SK-N-SH (cell line): Measurements from ENCODE around the gene FAM20C.

Source experiments
- EP300 ChIP-seq, 2 experiments: IDR thresholded peaks; 2 replicates each; pipeline versions ENCODE4 v1.4.0 to v1.6.1; 2012; ENCODE audit warnings: borderline replicate concordance in 1 of 2, low read depth in 1 of 2, low read length in 1 of 2
- JUND ChIP-seq: IDR thresholded peaks from 2 replicates; pipeline ENCODE4 v1.4.0; 2012
- MAX ChIP-seq: IDR thresholded peaks from 2 replicates; pipeline ENCODE4 v1.4.0; 2012; ENCODE audit warnings: low read depth
- MXI1 ChIP-seq: IDR thresholded peaks from 2 replicates; pipeline ENCODE4 v1.6.1; 2012; ENCODE audit warnings: mild to moderate bottlenecking, low read depth, low read length, improper control_type of control experiment
- POLR2AphosphoS5 ChIP-seq: IDR thresholded peaks from 2 replicates; pipeline ENCODE4 v1.6.1; 2012; ENCODE audit warnings: low read depth, low read length
- RAD21 ChIP-seq: IDR thresholded peaks from 2 replicates; pipeline ENCODE4 v1.6.1; 2012; ENCODE audit warnings: mild to moderate bottlenecking, low read length
- USF1 ChIP-seq: IDR thresholded peaks from 2 replicates; pipeline ENCODE4 v1.4.0; 2012; ENCODE audit warnings: low read depth, borderline replicate concordance
- TF ChIP-seq, protein P1 (sequence below): IDR thresholded peaks from 2 replicates; pipeline ENCODE4; 2012
- TF ChIP-seq, protein P2 (sequence below): fragments of 200-600 bp; sonication (generic); IDR thresholded peaks from 2 replicates; pipeline ENCODE4 v1.6.1; 2017; ENCODE audit warnings: antibody characterized with exemption, mild to moderate bottlenecking, moderate library complexity

DNA sequence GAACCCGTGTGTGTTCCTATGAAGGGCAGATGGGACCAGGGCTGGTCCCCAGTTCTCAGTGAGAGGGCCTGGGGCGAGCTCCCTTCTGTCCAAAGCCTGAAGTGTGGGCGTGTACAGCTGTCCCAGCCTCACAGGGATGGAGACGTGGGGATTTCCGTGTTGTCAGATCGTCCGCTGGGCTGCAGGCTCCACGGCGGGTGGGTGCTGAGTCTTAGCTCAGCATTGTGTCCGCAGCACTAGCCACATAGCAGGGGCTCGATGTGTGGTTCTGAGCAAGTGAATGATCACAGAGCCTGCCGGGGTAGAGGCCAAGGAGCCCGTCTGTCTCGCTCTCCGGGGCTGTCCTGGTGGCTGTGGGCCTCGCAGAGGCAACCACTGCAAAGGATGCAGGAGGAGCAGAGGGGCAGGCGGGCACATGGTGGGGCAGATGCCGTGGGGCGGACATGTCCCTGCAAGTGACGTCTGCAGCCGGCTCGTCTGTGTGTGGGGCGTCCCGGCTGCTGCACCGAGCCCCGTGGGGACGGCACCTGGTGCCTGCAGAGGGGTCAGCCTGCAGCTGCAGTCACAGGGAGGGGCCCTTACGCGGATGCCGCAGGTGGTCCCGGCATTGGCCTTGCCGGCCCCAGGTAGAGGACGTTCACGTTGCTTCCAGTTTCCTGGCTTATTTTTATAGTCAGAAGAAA lies 30.9 kb downstream of the FAM20C start:
- TF ChIP-seq POLR2AphosphoS5 = no peak
- TF ChIP-seq USF1 = no peak
- no peak for TF ChIP-seq MXI1
- TF ChIP-seq, protein P1, sequence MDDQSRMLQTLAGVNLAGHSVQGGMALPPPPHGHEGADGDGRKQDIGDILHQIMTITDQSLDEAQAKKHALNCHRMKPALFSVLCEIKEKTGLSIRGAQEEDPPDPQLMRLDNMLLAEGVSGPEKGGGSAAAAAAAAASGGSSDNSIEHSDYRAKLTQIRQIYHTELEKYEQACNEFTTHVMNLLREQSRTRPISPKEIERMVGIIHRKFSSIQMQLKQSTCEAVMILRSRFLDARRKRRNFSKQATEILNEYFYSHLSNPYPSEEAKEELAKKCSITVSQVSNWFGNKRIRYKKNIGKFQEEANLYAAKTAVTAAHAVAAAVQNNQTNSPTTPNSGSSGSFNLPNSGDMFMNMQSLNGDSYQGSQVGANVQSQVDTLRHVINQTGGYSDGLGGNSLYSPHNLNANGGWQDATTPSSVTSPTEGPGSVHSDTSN = no peak
- TF ChIP-seq, protein P2, sequence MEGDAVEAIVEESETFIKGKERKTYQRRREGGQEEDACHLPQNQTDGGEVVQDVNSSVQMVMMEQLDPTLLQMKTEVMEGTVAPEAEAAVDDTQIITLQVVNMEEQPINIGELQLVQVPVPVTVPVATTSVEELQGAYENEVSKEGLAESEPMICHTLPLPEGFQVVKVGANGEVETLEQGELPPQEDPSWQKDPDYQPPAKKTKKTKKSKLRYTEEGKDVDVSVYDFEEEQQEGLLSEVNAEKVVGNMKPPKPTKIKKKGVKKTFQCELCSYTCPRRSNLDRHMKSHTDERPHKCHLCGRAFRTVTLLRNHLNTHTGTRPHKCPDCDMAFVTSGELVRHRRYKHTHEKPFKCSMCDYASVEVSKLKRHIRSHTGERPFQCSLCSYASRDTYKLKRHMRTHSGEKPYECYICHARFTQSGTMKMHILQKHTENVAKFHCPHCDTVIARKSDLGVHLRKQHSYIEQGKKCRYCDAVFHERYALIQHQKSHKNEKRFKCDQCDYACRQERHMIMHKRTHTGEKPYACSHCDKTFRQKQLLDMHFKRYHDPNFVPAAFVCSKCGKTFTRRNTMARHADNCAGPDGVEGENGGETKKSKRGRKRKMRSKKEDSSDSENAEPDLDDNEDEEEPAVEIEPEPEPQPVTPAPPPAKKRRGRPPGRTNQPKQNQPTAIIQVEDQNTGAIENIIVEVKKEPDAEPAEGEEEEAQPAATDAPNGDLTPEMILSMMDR = no peak
- TF ChIP-seq MAX = no peak
- no peak for TF ChIP-seq RAD21
- no peak for TF ChIP-seq EP300 (IDR thresholded peaks at IDR 0.05; ENCODE audit: borderline replicate concordance in 1 of 2, low read depth in 1 of 2, low read length in 1 of 2)
- no peak for TF ChIP-seq JUND
